ENCODE results near the gene FILIP1.

The FILIP1 gene

GRCh38 chr6:75492386-75493153, 1.0 kb downstream of the FILIP1 start:
- DNase-seq (ENCODE audit: low read depth in 3 of 3) = no peak

- no peak for DNase-seq (ENCODE audit: low read depth in 3 of 3)
Observed at GRCh38 chr6:75491291-75491690, 2.3 kb downstream of the FILIP1 start.

GRCh38 chr6:75490706-75491105, 2.9 kb downstream of the FILIP1 start:
- no peak for DNase-seq (ENCODE audit: low read depth in 3 of 3)

GRCh38 chr6:75489025-75489424, 4.6 kb downstream of the FILIP1 start:
- no peak for DNase-seq (ENCODE audit: low read depth in 3 of 3)

- DNase-seq (ENCODE audit: low read depth in 3 of 3) = no peak
Observed at GRCh38 chr6:75488033-75488432, 5.6 kb downstream of the FILIP1 start.

- DNase-seq (ENCODE audit: low read depth in 3 of 3) = no peak
Observed at GRCh38 chr6:75486850-75487518, 6.6 kb downstream of the FILIP1 start.

- no peak for DNase-seq (ENCODE audit: low read depth in 3 of 3)
Observed at GRCh38 chr6:75484535-75484934, 9.1 kb downstream of the FILIP1 start.

GRCh38 chr6:75483136-75483952, 10.3 kb downstream of the FILIP1 start:
- no peak for DNase-seq (ENCODE audit: low read depth in 3 of 3)

GRCh38 chr6:75481936-75482593, 11.5 kb downstream of the FILIP1 start:
- no peak for DNase-seq (ENCODE audit: low read depth in 3 of 3)

GRCh38 chr6:75481394-75481793, 12.2 kb downstream of the FILIP1 start:
- DNase-seq (ENCODE audit: low read depth in 3 of 3) = no peak

- DNase-seq (ENCODE audit: low read depth in 3 of 3) = no peak
Observed at GRCh38 chr6:75480425-75480824, 13.2 kb downstream of the FILIP1 start.

- DNase-seq (ENCODE audit: low read depth in 3 of 3) = no peak
Observed at GRCh38 chr6:75479712-75480111, 13.9 kb downstream of the FILIP1 start.

- DNase-seq (ENCODE audit: low read depth in 3 of 3) = no peak
Observed at GRCh38 chr6:75478929-75479328, 14.7 kb downstream of the FILIP1 start.

- no peak for DNase-seq (ENCODE audit: low read depth in 3 of 3)
Observed at GRCh38 chr6:75472885-75473284, 20.7 kb downstream of the FILIP1 start.

GRCh38 chr6:75467966-75468365, 25.6 kb downstream of the FILIP1 start:
- no peak for DNase-seq (ENCODE audit: low read depth in 3 of 3)

GRCh38 chr6:75467284-75467683, 26.3 kb downstream of the FILIP1 start:
- DNase-seq (ENCODE audit: low read depth in 3 of 3) = no peak

GRCh38 chr6:75466636-75467035, 27.0 kb downstream of the FILIP1 start:
- DNase-seq (ENCODE audit: low read depth in 3 of 3) = no peak

- DNase-seq (ENCODE audit: low read depth in 3 of 3) = no peak
Observed at GRCh38 chr6:75463908-75464307, 29.7 kb downstream of the FILIP1 start.

- DNase-seq (ENCODE audit: low read depth in 3 of 3) = no peak
Observed at GRCh38 chr6:75463061-75463460, 30.5 kb downstream of the FILIP1 start.

GRCh38 chr6:75460681-75461080, 32.9 kb downstream of the FILIP1 start:
- DNase-seq (ENCODE audit: low read depth in 3 of 3) = no peak

- DNase-seq (ENCODE audit: low read depth in 3 of 3) = no peak
Observed at GRCh38 chr6:75458895-75459294, 34.7 kb downstream of the FILIP1 start.

GRCh38 chr6:75450903-75451302, 42.7 kb downstream of the FILIP1 start:
- DNase-seq (ENCODE audit: low read depth in 3 of 3) = no peak

Data from stimulated activated CD4-positive, alpha-beta T cell treated with anti-CD3 and anti-CD28 coated beads, TNF-alpha, amount 100 ng/mL, for 24 hours (primary cell).